HG03175 (cell line): ENCODE results near the gene ETNK2.

ENCODE experiments used
- ATAC-seq: cut with Tn5 transposase; IDR thresholded peaks from one replicate; pipeline ENCODE4 v1.9.1; 2021; ENCODE audit warnings: mild to moderate bottlenecking, moderate library complexity; ENCODE audit not compliant: unreplicated experiment

The ETNK2 gene

GRCh38 chr1:204177133-204177532 lies 25.3 kb upstream of the ETNK2 start:
- no peak for ATAC-seq

GRCh38 chr1:204176049-204176448 lies 24.2 kb upstream of the ETNK2 start:
- ATAC-seq = no peak

- ATAC-seq = no peak
Observed at GRCh38 chr1:204174958-204175357, 23.1 kb upstream of the ETNK2 start.

- ATAC-seq = no peak
Observed at GRCh38 chr1:204172404-204173029, 20.7 kb upstream of the ETNK2 start.

GRCh38 chr1:204171751-204172178 lies 19.9 kb upstream of the ETNK2 start:
- ATAC-seq = no peak

- ATAC-seq = no peak
Observed at GRCh38 chr1:204170494-204171155, 18.8 kb upstream of the ETNK2 start.

- no peak for ATAC-seq
Observed at GRCh38 chr1:204169858-204170257, 18.0 kb upstream of the ETNK2 start.

- ATAC-seq = no peak
Observed at GRCh38 chr1:204167730-204168129, 15.9 kb upstream of the ETNK2 start.

- ATAC-seq = no peak
Observed at GRCh38 chr1:204166219-204166618, 14.4 kb upstream of the ETNK2 start, which contains the start of gene REN. REN (minus strand) TSS chr1:204166337; CDS start chr1:204166293, 44 bp downstream.

- ATAC-seq = no peak
Observed at GRCh38 chr1:204162494-204163074, 10.7 kb upstream of the ETNK2 start.

- ATAC-seq = no peak
Observed at GRCh38 chr1:204161609-204162493, 10.0 kb upstream of the ETNK2 start.

GRCh38 chr1:204157962-204158361 lies 6.1 kb upstream of the ETNK2 start:
- ATAC-seq = no peak

GRCh38 chr1:204155881-204156280 lies 4.0 kb upstream of the ETNK2 start:
- no peak for ATAC-seq

GRCh38 chr1:204154568-204155255 lies 2.9 kb upstream of the ETNK2 start:
- ATAC-seq = no peak

GRCh38 chr1:204153667-204154066 lies 1.8 kb upstream of the ETNK2 start:
- no peak for ATAC-seq

GRCh38 chr1:204152310-204153044 lies 633 bp upstream of the ETNK2 start:
- ATAC-seq = no peak

- ATAC-seq = no peak
Observed at GRCh38 chr1:204150702-204151551, 917 bp downstream of the ETNK2 start.

GRCh38 chr1:204149635-204150565 lies 1.9 kb downstream of the ETNK2 start:
- ATAC-seq = no peak
